Liver (tissue), 5 donors: Measurements from ENCODE around the gene SLC44A3. TPM values are rescaled to one million over a fixed set of nuclear protein-coding genes. Genes with fewer than 3 reads are reported as not detected.
A peak's percentile ranks its signal among the peaks of the same experiment; 100 is the strongest.

Source experiments
- CTCF ChIP-seq: fragments of 150-350 bp; IDR thresholded peaks from 2 replicates; pipeline ENCODE4 v1.5.1; 2017; ENCODE audit warnings: improper control_type of control experiment, low read depth, low read length; ENCODE audit not compliant: missing input control
- FOXA1 ChIP-seq: IDR thresholded peaks from 2 replicates; pipeline ENCODE4 v1.6.1; 2016; ENCODE audit warnings: antibody characterized with exemption
- GABPA ChIP-seq, 2 donors: IDR thresholded peaks in 1 of 2; conservative IDR thresholded peaks in 1 of 2; 2 replicates each; pipeline ENCODE4 v1.6.1; 2016; ENCODE audit warnings: antibody characterized with exemption in 2 of 2, mild to moderate bottlenecking in 1 of 2, moderate library complexity in 1 of 2
- HNF4G ChIP-seq: IDR thresholded peaks from 2 replicates; pipeline ENCODE4 v1.6.1; 2016; ENCODE audit warnings: antibody characterized with exemption
- REST ChIP-seq: IDR thresholded peaks from 2 replicates; pipeline ENCODE4 v1.6.1; 2016; ENCODE audit warnings: antibody characterized with exemption, mild to moderate bottlenecking
- YY1 ChIP-seq: IDR thresholded peaks from 2 replicates; pipeline ENCODE4 v1.6.1; 2016; ENCODE audit warnings: antibody characterized with exemption, mild to moderate bottlenecking
- polyA plus RNA-seq, 2 donors: library from polyadenylated mRNA; stranded (reverse) in 1 of 2; unstranded in 1 of 2; fragments of 200-250 nt in 1 of 2; fragments of >200 nt in 1 of 2; fragmentation: Nextera tagmentation in 1 of 2; extraction: Ambion mirVana in 1 of 2; gene quantifications; one replicate each; pipeline versions ENCODE4 v1.2.1 to v1.2.3, GENCODE V29; 2013 to 2015
- total RNA-seq, 2 donors: library from RNA; depleted of rRNA; stranded (reverse); fragments of >200 nt; gene quantifications; one replicate each; pipeline ENCODE4 v1.2.3, GENCODE V29; 2014
- donor health status: healthy.
- donor health status: healthy.
- donor health status: healthy.

Gene SLC44A3
- total and polyA plus RNA-seq, 4 donors: 2.4 to 2.8 (median 2.7) TPM

GRCh38 chr1:94942171-94943128 lies 122.3 kb downstream of the SLC44A3 start (continued):
- TF ChIP-seq CTCF (no peak), GABPA (IDR thresholded peaks at IDR 0.05 in 1 of 2, conservative IDR thresholded peaks at IDR 0.05 in 1 of 2) (no peak), YY1 (peak; percentile 49), REST (peak; percentile 53), FOXA1 (no peak), HNF4G (no peak)

Other genes with a start within 250 kb of the SLC44A3 start
- 10 to 100 TPM; 43.9 to 87.4 TPM for gene CNN3, start 106.8 kb downstream of the SLC44A3 start, total RNA-seq
- gene CNN3, start 106.8 kb downstream of the SLC44A3 start, polyA plus RNA-seq: 10 to 100 TPM; 66.8 to 72.3 TPM